GM04503 (cell line): ENCODE measurements around the gene DDIAS.
A peak's percentile ranks its signal among the peaks of the same experiment; 100 is the strongest.
"Not testable (repeated sequence)": the region's sequence is repeated elsewhere in the genome, so short reads cannot be mapped to it uniquely, and the experiment has no call there.

Source experiments
- DNase-seq: peaks from one replicate; pipeline ENCODE4 v3.0.0-alpha.2; 2012; ENCODE audit warnings: low read depth

The DDIAS gene

DNA sequence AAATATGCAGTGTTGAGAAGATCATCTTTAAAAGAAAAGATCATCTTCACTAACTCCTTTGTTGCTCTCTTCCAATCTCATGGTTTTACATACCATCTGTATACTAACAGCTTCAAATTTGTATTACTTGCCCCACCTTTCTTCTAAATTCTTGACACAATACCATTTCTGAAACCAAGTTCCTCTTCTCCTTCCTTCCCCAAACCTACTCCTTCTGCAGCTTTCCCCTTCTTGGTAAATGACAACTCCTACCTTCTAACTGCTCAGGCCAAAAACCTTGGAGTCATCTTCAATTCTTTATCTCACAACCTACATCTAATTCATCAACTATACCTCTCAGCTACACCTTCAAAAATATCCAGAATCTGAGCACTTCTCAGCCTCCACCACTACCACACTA lies 10.6 kb upstream of the DDIAS start:
- no peak for DNase-seq

- DNase-seq: no peak
Measured at GRCh38 chr11:82892611-82893169, 8.8 kb upstream of the DDIAS start.

GRCh38 chr11:82895437-82896091 lies 6.0 kb upstream of the DDIAS start:
- no peak for DNase-seq

- DNase-seq: no peak
Measured at GRCh38 chr11:82896183-82896582, 5.4 kb upstream of the DDIAS start.

DNA sequence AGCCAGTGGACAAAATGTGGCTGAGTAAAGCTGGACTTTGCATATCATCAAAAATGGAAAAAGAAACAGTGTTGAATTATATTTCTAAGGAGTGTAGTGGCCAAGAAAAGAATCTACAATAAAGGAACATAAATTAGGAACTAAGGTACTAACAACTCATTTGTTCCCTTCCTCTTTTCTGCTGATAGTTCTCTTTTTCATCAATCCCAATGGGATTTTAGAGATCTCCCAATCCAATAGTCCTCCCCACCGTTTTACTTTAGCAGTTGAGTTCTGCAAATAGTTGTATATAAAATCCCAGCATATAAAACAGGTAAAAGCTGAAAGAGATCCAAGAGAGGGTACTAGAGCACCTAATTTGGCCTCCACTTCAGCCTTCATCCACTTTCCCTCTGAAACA lies 3.3 kb upstream of the DDIAS start:
- DNase-seq: no peak

GRCh38 chr11:82899186-82899820 lies 2.2 kb upstream of the DDIAS start:
- no peak for DNase-seq

GRCh38 chr11:82899957-82900276 lies 1.6 kb upstream of the DDIAS start:
- peak; percentile 1 for DNase-seq

DNA sequence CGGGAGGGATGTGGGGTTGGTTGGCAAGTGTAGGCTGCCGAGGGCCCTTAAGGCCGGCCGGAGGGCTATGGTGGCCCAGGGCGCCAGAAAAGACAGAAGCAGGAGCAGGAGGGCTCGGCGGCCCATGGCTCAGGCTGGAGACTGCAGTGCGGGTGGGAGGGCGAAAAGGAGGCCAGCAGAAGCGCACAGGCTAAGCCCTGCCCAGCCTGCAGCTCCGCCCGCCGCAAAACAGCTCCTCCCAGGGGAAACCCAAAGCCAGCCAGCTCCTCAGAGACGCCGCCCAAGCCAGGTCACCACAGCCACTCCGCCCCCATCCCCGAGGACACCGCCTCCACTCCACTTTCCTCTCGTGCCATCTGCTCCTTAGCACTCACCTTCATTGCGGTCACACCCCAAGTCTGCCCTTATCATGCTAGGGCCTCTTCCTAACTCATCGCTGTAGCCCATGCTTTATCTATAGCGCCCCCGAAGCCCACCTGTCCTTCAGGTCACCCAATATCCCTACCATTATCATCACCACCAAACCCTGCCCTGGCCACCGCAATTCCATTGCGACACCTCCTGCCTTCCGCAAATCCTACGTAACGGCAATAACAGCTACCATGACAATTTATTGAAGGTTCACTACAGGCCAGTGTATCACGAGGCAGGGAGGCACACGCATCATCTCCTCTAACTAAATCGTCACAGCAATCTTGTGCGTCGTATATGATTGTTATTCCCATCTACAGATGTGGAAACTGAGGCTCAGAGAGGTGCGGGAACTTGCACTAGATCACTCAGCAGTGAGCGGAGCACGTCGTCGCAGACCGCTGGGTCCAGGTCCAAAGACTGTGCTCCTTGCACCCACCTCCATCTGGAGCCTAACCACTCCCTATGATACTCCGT lies 1.0 kb upstream of the DDIAS start, which contains the start of gene PRCP:
PRCP (minus strand) TSS at position 154 of the 888 bp plus-strand sequence; CDS start at position 126, 28 bp downstream.
- peak; percentile 52 for DNase-seq

DNA sequence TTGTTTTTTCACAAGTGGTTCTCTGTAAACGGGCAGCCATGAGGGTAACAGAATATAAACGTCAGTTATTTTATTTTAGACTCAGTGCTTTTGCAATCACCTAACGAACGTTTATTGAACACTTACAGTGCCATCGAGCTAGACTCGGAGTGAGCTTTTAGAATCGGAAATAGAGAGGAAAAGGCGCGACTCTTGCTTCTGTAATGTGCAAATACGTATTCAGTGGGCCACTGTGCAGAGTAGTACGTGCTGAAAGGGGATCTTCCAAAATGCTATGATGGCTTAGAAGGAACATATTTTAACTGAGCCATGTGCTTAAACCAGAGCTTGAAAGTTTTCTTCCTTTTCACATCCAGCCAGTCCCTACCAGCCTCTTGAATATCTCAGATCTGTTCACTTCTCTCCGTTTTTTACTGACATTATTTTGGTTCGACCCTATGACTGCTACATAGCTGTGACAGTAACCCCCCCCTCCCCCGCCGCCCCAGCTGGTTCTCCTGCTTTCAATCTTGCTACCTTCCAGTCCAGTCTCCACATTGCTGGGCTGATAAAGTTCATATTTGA lies 468 bp downstream of the DDIAS start:
- DNase-seq: no peak

GRCh38 chr11:82902880-82903279 lies 1.3 kb downstream of the DDIAS start:
- no peak for DNase-seq

- no peak for DNase-seq
Measured at GRCh38 chr11:82903843-82904586, 2.5 kb downstream of the DDIAS start.

GRCh38 chr11:82906236-82906635 lies 4.7 kb downstream of the DDIAS start:
- DNase-seq: peak; percentile 5

DNA sequence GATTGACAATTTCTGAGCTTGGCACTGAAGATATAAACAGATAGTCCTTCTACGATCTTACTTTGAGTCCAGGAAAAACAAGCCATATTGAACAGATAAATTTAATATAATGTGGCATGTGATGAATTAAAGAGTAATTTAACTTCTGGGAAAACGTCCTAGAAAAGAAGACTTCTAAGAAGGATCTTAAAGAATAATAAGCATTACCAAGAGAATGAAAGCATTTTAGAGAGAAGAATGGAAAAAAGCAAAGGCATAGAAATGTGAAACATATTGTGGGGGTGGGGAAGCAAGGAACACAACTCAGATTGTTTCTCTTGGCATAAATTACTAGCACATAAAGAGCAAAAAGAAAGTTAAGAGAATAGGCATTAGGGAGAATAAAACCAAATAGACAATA lies 5.4 kb downstream of the DDIAS start:
- DNase-seq: no peak

- DNase-seq: no peak
Measured at GRCh38 chr11:82907371-82907770, 5.8 kb downstream of the DDIAS start.

DNA sequence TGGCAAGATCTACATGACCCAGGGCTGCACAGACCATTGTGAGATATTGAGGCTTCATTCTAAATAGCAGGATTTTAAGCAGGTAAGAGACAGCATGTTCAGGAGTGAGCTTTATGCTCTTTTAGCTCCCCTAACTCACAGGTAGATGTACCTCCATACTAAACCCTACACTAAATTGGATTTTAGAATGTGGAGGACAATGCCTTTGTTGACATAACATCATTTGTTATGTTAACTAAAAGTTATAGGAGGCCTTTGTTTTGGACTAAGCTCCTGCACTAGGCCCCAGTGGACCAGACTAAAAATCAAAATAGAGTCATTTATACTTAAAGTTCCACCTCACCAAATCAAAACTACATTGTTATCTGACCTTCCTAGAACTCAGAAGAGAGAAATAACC lies 6.8 kb downstream of the DDIAS start:
- no peak for DNase-seq

DNA sequence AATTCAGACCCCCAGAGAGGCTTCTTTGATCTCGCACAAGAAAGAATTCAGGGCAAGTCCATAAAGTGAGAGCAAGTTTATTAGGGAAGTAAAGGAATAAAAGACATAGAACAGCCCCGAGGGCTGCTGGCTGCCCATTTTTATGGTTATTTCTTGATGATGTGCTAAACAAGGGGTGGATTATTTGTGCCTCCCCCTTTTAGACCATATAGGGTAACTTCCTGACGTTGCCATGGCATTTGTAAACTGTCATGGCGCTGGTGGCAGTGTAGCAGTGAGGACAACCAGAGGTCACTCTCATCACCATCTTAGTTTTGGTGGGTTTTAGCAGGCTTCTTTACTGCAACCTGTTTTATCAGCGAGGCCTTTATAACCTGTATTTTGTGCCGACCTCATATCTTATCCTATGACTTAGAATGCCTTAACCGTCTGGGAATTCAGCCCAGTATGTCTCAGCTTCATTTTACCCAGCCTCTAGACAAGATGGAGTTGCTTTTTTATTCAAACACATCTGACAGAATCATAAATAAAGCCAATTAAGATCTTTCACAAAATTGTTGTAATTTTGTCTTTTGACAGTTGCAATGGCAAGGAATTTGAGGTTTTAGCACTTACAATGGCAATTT lies 7.6 kb downstream of the DDIAS start:
- DNase-seq: no peak

- DNase-seq: not testable (repeated sequence)
Measured at GRCh38 chr11:82919786-82920185, 18.2 kb downstream of the DDIAS start.

GRCh38 chr11:82920227-82920626 lies 18.7 kb downstream of the DDIAS start:
- not testable (repeated sequence) for DNase-seq

- DNase-seq: not testable (repeated sequence)
Measured at GRCh38 chr11:82922396-82923173, 21.0 kb downstream of the DDIAS start.

- no peak for DNase-seq
Measured at GRCh38 chr11:82924522-82925224, 23.1 kb downstream of the DDIAS start.
